ENCODE data around the gene PFAS.

- TF ChIP-seq CTCF (IDR thresholded peaks at IDR 0.05; ENCODE audit: poor library complexity) = no peak
- TF ChIP-seq EZH2 (IDR thresholded peaks at IDR 0.05; ENCODE audit: borderline replicate concordance) = no peak
Observed at GRCh38 chr17:8273884-8274444, 24.9 kb downstream of the PFAS start.
